HCT116 (cell line): ENCODE results near the gene BRSK2. TPM values are rescaled to one million over a fixed set of nuclear protein-coding genes. Genes with fewer than 3 reads are reported as not detected.

ENCODE experiments used
- ATAC-seq: fragments of 200-7000 bp; cut with Tn5 transposase; 2 replicates; pipeline ENCODE4 v1.9.1; 2020; ENCODE audit warnings: mild to moderate bottlenecking, moderate library complexity
- BruUV-seq: library from RNA; stranded (reverse); fragments of 400-500 nt; replicated peaks from 2 replicates; lab custom pipeline; 2021; lab: Mats Ljungman, UMichigan
- CTCF ChIA-PET: fragments of 300-600 bp; sonication (Branson Sonifier 250); formaldehyde crosslinking; loops from one replicate; lab custom pipeline; 2021; ENCODE audit warnings: antibody characterized with exemption; lab: Charles Lee
- POLR2A ChIA-PET: fragments of 300-600, 350-600 bp; sonication (Branson Sonifier 250); formaldehyde crosslinking; loops from one replicate; lab custom pipeline; 2021; ENCODE audit warnings: antibody characterized with exemption; lab: Charles Lee
- RAD21 ChIA-PET, 2 experiments: fragments of 300-600 bp; sonication (Branson Sonifier 250); formaldehyde crosslinking; loops; one replicate each; lab custom pipeline; 2023; ENCODE audit warnings: low total read pairs in 2 of 2; ENCODE audit not compliant: uncharacterized antibody in 2 of 2, unreplicated experiment in 2 of 2, low non-redundant PET in 1 of 2; lab: Charles Lee
- DNase-seq: peaks from one replicate; pipeline ENCODE4 v3.0.0-alpha.2; 2010; ENCODE audit warnings: low read depth, low spot score
- H2AFZ ChIP-seq: fragments of 200-600 bp; shearing (Covaris generic), sonication (generic); 2 replicates; pipeline ENCODE4 v1.6.1; 2017; ENCODE audit warnings: low read depth, mixed run types, mixed read lengths, antibody characterized with exemption, low read length; ENCODE audit not compliant: poor library complexity, severe bottlenecking
- H3K27ac ChIP-seq: 2 replicates; pipeline ENCODE4 v1.5.1; 2012; ENCODE audit warnings: low read depth, low read length
- H3K27me3 ChIP-seq: fragments of 200-600 bp; sonication (generic); 2 replicates; pipeline ENCODE4 v1.6.1; 2016; ENCODE audit warnings: mixed run types, low read length, mixed read lengths; ENCODE audit not compliant: insufficient read depth
- H3K36me3 ChIP-seq, 2 experiments: fragments of 200-500 bp in 1 of 2; fragments of 200-600 bp in 1 of 2; sonication (Bioruptor generic) in 1 of 2; sonication (generic) in 1 of 2; 2 replicates each; pipeline versions ENCODE4 v1.5.1 to v1.6.1; 2014 to 2016; ENCODE audit warnings: low read length in 2 of 2, inconsistent platforms in 1 of 2, mixed read lengths in 1 of 2, mixed run types in 1 of 2; ENCODE audit not compliant: insufficient read depth in 2 of 2, control insufficient read depth in 1 of 2
- H3K4me1 ChIP-seq, 2 experiments: fragments of 200-600 bp in 1 of 2; sonication (generic) in 1 of 2; 2 replicates each; pipeline versions ENCODE4 v1.5.1 to v1.6.1; 2012 to 2017; ENCODE audit warnings: low read length in 2 of 2, inconsistent platforms in 1 of 2, mild to moderate bottlenecking in 1 of 2, mixed read lengths in 1 of 2, mixed run types in 1 of 2, moderate library complexity in 1 of 2; ENCODE audit not compliant: insufficient read depth in 2 of 2, control insufficient read depth in 1 of 2
- H3K4me2 ChIP-seq: fragments of 200-600 bp; sonication (generic); 2 replicates; pipeline ENCODE4 v1.6.1; 2017; ENCODE audit warnings: mixed run types, low read length, mixed read lengths
- H3K4me3 ChIP-seq, 2 experiments: fragments of 200-600 bp in 1 of 2; sonication (generic) in 1 of 2; replicated peaks in 1 of 2; 2 replicates each; pipeline ENCODE4 v1.5.1; 2011 to 2016; ENCODE audit warnings: low read length in 2 of 2, control low read depth in 1 of 2, low read depth in 1 of 2, mild to moderate bottlenecking in 1 of 2, mixed read lengths in 1 of 2, mixed run types in 1 of 2
- H3K79me2 ChIP-seq: fragments of 200-600 bp; sonication (generic); 2 replicates; pipeline ENCODE4 v1.6.1; 2017; ENCODE audit warnings: mild to moderate bottlenecking, mixed run types, low read length, moderate library complexity, mixed read lengths; ENCODE audit not compliant: insufficient read depth
- H3K9ac ChIP-seq: fragments of 200-600 bp; sonication (generic); 2 replicates; pipeline ENCODE4 v1.6.1; 2016; ENCODE audit warnings: low read length, mixed read lengths
- H3K9me2 ChIP-seq: fragments of 200-600 bp; sonication (generic), shearing (Covaris generic); 2 replicates; pipeline ENCODE4 v1.6.1; 2017; ENCODE audit warnings: mixed run types, mild to moderate bottlenecking, moderate library complexity; ENCODE audit not compliant: insufficient read depth
- H3K9me3 ChIP-seq, 2 experiments: fragments of 200-500 bp in 1 of 2; fragments of 200-600 bp in 1 of 2; sonication (Bioruptor generic) in 1 of 2; sonication (generic) in 1 of 2; 2 replicates each; pipeline ENCODE4 v1.6.1; 2014 to 2017; ENCODE audit warnings: low read length in 2 of 2, mixed read lengths in 2 of 2, inconsistent platforms in 1 of 2, low read depth in 1 of 2, mild to moderate bottlenecking in 1 of 2, mixed run types in 1 of 2, moderate library complexity in 1 of 2; ENCODE audit not compliant: control insufficient read depth in 1 of 2, insufficient read depth in 1 of 2
- H4K20me1 ChIP-seq: fragments of 200-600 bp; sonication (generic), shearing (Covaris generic); 2 replicates; pipeline ENCODE4 v1.6.1; 2017; ENCODE audit warnings: mixed run types, mild to moderate bottlenecking, moderate library complexity; ENCODE audit not compliant: insufficient read depth
- CBX3 ChIP-seq: IDR thresholded peaks from 2 replicates; pipeline ENCODE4 v1.6.1; 2012; ENCODE audit warnings: low read depth
- CEBPB ChIP-seq: IDR thresholded peaks from 2 replicates; pipeline ENCODE4 v1.6.1; 2012; ENCODE audit warnings: low read depth
- EGR1 ChIP-seq: IDR thresholded peaks from 2 replicates; pipeline ENCODE4 v1.6.1; 2012; ENCODE audit warnings: low read depth
- EZH2 ChIP-seq: fragments of 200-600 bp; sonication (generic); IDR thresholded peaks from 2 replicates; pipeline ENCODE4 v1.6.1; 2017; ENCODE audit warnings: antibody characterized with exemption, mixed run types
- JUND ChIP-seq: IDR thresholded peaks from 2 replicates; pipeline ENCODE4 v1.6.1; 2012
- POLR2A ChIP-seq: IDR thresholded peaks from 2 replicates; pipeline ENCODE4 v1.7.0; 2011; ENCODE audit warnings: borderline replicate concordance; ENCODE audit not compliant: insufficient read depth, insufficient read length; ENCODE audit errors: extremely low read depth
- RAD21 ChIP-seq: IDR thresholded peaks from 2 replicates; pipeline ENCODE4 v1.6.1; 2012; ENCODE audit warnings: low read depth, mild to moderate bottlenecking
- SIN3A ChIP-seq: IDR thresholded peaks from 2 replicates; pipeline ENCODE4 v1.6.1; 2012; ENCODE audit warnings: low read depth
- SP1 ChIP-seq: IDR thresholded peaks from 2 replicates; pipeline ENCODE4 v1.6.1; 2012; ENCODE audit warnings: low read depth
- SRF ChIP-seq: IDR thresholded peaks from 2 replicates; pipeline ENCODE4 v1.6.1; 2012; ENCODE audit warnings: low read depth
- TCF7L2 ChIP-seq: IDR thresholded peaks from 2 replicates; pipeline ENCODE4 v1.7.0; 2011; ENCODE audit warnings: borderline replicate concordance, inconsistent platforms; ENCODE audit not compliant: insufficient read depth, insufficient read length; ENCODE audit errors: extremely low read depth
- YY1 ChIP-seq: IDR thresholded peaks from 2 replicates; pipeline ENCODE4 v1.6.1; 2011; ENCODE audit warnings: low read length, low read depth, moderate library complexity, mild to moderate bottlenecking; ENCODE audit not compliant: insufficient replicate concordance; ENCODE audit errors: extremely low read depth
- ZNF274 ChIP-seq: fragments of 200-500 bp; sonication (Bioruptor generic); IDR thresholded peaks from 2 replicates; pipeline ENCODE4 v1.6.1; 2014; ENCODE audit warnings: mild to moderate bottlenecking, low read depth, low read length, inconsistent platforms
- intact Hi-C: fragments of 100-400 bp; cut with micrococcal nuclease; formaldehyde crosslinking; loops from 2 replicates; pipeline ENCODE4 v1.10.0; 2022
- total RNA-seq: library from RNA; stranded (reverse); gene quantifications from one replicate; pipeline ENCODE4 v1.2.1, GENCODE V29; 2021; ENCODE audit not compliant: unreplicated experiment
- TF ChIP-seq, protein P1 (sequence below): IDR thresholded peaks from 2 replicates; pipeline ENCODE4 v1.6.1; 2012; ENCODE audit warnings: low read depth
- TF ChIP-seq, protein P2 (sequence below): IDR thresholded peaks from 2 replicates; pipeline ENCODE4 v1.6.1; 2011; ENCODE audit warnings: mild to moderate bottlenecking, low read length, moderate library complexity; ENCODE audit not compliant: insufficient replicate concordance; ENCODE audit errors: extremely low read depth
- TF ChIP-seq, protein P3 (sequence below), 3 experiments: fragments of 200-600 bp in 1 of 3; sonication (generic) in 1 of 3; IDR thresholded peaks in 2 of 3; conservative IDR thresholded peaks in 1 of 3; 2 replicates each; pipeline ENCODE4 v1.5.1; 2012 to 2017; ENCODE audit warnings: low read depth in 2 of 3, low read length in 2 of 3, antibody characterized with exemption in 1 of 3, borderline replicate concordance in 1 of 3, control low read depth in 1 of 3, mild to moderate bottlenecking in 1 of 3, mixed read lengths in 1 of 3, mixed run types in 1 of 3, moderate library complexity in 1 of 3; ENCODE audit not compliant: insufficient read depth in 1 of 3

BRSK2 gene
- total RNA-seq, 1 experiment from 2014 or later = 14.0 TPM

DNA sequence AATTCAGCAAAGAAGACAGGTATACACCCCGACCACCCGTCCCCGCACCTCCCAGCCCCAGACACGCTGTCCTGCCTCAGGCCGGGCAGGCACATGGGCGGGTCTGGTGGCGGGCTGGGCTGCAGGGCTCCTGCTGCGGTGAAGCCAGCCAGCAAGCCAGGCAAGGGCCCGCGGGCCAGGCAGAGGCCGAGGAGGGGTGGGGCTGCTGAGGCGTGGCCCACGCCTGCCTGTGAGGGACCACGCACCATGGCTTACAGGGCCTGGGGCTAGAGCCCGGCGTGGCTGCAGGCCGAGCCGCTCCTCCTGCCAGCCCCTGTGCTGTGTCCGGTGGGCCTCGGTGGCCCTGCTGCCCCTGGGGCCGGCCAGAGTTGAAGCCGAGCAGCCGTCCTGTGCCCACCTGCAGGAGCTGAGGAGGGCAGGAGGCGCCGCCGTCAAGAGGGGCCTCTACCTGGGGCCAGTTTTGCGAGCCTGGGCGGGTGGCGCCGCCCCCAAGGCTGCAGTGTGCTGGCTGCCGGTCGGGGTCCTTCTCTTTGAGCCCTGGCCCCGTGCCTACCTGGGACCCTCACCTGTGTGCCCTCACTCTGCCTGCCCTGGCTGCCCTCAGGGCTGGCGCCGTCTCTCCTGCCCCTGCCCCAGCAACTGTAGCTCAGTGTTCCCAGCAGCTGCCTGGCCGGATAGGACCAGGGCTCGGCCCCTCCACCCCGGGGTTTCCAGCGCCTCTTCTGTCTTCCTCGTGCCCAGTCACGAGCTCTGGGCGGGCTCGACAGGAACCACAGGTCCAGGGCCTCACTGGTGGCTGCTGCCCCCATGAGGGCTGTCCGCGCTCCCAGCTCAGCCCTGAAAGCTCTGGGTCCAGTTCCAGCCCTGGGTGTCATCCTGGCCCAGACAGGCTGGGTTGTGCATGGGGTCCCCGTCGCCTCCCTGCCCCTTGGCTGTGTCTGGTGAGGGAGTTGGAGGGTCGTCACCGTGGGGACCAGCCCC lies 58.4 kb downstream of the BRSK2 start:
- H3K4me1 ChIP-seq = no peaks in the 10 kb centered on the region
- RAD21 ChIA-PET = no interaction called here
- no peaks in the 10 kb centered on the region for H3K9me2 ChIP-seq
- no peak overlapping the region for H3K9ac ChIP-seq
- POLR2A ChIA-PET = no interaction called here
- H3K9me3 ChIP-seq = no peaks in the 10 kb centered on the region
- DNase-seq (no peak), ATAC-seq (no peak)
- H3K79me2 ChIP-seq = no peaks in the 10 kb centered on the region
- no peaks in the 10 kb centered on the region for H3K27me3 ChIP-seq
- no peaks in the 10 kb centered on the region for H3K36me3 ChIP-seq
- no peak overlapping the region for H3K27ac ChIP-seq
- H3K4me2 ChIP-seq = no peak overlapping the region
- BruUV-seq = no TSS peak
- H2AFZ ChIP-seq = no peak overlapping the region
- H4K20me1 ChIP-seq = no peaks in the 10 kb centered on the region
- intact Hi-C loops = no loop called here
- no peak overlapping the region for H3K4me3 ChIP-seq
- CTCF ChIA-PET = no interaction called here
- TF ChIP-seq, protein P1, sequence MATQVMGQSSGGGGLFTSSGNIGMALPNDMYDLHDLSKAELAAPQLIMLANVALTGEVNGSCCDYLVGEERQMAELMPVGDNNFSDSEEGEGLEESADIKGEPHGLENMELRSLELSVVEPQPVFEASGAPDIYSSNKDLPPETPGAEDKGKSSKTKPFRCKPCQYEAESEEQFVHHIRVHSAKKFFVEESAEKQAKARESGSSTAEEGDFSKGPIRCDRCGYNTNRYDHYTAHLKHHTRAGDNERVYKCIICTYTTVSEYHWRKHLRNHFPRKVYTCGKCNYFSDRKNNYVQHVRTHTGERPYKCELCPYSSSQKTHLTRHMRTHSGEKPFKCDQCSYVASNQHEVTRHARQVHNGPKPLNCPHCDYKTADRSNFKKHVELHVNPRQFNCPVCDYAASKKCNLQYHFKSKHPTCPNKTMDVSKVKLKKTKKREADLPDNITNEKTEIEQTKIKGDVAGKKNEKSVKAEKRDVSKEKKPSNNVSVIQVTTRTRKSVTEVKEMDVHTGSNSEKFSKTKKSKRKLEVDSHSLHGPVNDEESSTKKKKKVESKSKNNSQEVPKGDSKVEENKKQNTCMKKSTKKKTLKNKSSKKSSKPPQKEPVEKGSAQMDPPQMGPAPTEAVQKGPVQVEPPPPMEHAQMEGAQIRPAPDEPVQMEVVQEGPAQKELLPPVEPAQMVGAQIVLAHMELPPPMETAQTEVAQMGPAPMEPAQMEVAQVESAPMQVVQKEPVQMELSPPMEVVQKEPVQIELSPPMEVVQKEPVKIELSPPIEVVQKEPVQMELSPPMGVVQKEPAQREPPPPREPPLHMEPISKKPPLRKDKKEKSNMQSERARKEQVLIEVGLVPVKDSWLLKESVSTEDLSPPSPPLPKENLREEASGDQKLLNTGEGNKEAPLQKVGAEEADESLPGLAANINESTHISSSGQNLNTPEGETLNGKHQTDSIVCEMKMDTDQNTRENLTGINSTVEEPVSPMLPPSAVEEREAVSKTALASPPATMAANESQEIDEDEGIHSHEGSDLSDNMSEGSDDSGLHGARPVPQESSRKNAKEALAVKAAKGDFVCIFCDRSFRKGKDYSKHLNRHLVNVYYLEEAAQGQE = no peak
- TF ChIP-seq CBX3 (no peak), CEBPB (no peak), SP1 (no peak), YY1 (no peak), SIN3A (no peak), SRF (no peak), ZNF274 (no peak), EZH2 (no peak), POLR2A (no peak), JUND (no peak), EGR1 (no peak), TCF7L2 (no peak), RAD21 (no peak)
- TF ChIP-seq, protein P2, sequence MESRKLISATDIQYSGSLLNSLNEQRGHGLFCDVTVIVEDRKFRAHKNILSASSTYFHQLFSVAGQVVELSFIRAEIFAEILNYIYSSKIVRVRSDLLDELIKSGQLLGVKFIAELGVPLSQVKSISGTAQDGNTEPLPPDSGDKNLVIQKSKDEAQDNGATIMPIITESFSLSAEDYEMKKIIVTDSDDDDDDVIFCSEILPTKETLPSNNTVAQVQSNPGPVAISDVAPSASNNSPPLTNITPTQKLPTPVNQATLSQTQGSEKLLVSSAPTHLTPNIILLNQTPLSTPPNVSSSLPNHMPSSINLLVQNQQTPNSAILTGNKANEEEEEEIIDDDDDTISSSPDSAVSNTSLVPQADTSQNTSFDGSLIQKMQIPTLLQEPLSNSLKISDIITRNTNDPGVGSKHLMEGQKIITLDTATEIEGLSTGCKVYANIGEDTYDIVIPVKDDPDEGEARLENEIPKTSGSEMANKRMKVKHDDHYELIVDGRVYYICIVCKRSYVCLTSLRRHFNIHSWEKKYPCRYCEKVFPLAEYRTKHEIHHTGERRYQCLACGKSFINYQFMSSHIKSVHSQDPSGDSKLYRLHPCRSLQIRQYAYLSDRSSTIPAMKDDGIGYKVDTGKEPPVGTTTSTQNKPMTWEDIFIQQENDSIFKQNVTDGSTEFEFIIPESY = no peak
- TF ChIP-seq, protein P3, sequence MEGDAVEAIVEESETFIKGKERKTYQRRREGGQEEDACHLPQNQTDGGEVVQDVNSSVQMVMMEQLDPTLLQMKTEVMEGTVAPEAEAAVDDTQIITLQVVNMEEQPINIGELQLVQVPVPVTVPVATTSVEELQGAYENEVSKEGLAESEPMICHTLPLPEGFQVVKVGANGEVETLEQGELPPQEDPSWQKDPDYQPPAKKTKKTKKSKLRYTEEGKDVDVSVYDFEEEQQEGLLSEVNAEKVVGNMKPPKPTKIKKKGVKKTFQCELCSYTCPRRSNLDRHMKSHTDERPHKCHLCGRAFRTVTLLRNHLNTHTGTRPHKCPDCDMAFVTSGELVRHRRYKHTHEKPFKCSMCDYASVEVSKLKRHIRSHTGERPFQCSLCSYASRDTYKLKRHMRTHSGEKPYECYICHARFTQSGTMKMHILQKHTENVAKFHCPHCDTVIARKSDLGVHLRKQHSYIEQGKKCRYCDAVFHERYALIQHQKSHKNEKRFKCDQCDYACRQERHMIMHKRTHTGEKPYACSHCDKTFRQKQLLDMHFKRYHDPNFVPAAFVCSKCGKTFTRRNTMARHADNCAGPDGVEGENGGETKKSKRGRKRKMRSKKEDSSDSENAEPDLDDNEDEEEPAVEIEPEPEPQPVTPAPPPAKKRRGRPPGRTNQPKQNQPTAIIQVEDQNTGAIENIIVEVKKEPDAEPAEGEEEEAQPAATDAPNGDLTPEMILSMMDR (IDR thresholded peaks at IDR 0.05 in 2 of 3, conservative IDR thresholded peaks at IDR 0.05 in 1 of 3; ENCODE audit: borderline replicate concordance in 1 of 3, insufficient read depth in 1 of 3, low read depth in 2 of 3, low read length in 2 of 3) = no peak
